ENCODE results near the gene ANKRD11.

- TF ChIP-seq EZH2phosphoT487 (IDR thresholded peaks at IDR 0.05; ENCODE audit: borderline replicate concordance, low read length) (no peak), CTCF (IDR thresholded peaks at IDR 0.05; ENCODE audit: low read depth, low read length, poor library complexity, severe bottlenecking) (no peak)
Observed at GRCh38 chr16:89315271-89315670, 175.1 kb downstream of the ANKRD11 start.

All from DOHH2 (cell line).